GM10266 (cell line): ENCODE data around the gene KLHL18.
A peak's percentile ranks its signal among the peaks of the same experiment; 100 is the strongest.
"Not testable (repeated sequence)": the region's sequence is repeated elsewhere in the genome, so short reads cannot be mapped to it uniquely, and the experiment has no call there.

Experiments used
- DNase-seq: peaks from one replicate; pipeline ENCODE4 v3.0.0; 2012; ENCODE audit errors: extremely low spot score
- CTCF ChIP-seq: IDR thresholded peaks from 2 replicates; pipeline ENCODE4 v1.5.1; 2012; ENCODE audit warnings: mild to moderate bottlenecking, low read depth; ENCODE audit not compliant: control insufficient read depth, insufficient read depth; ENCODE audit errors: missing control alignments

The KLHL18 gene

GRCh38 chr3:47247131-47248064, 35.3 kb upstream of the KLHL18 start:
- DNase-seq = no peak
- no peak for TF ChIP-seq CTCF

- TF ChIP-seq CTCF = peak; percentile 53
- peak; percentile 47 for DNase-seq
Measured at GRCh38 chr3:47250309-47251060, 32.3 kb upstream of the KLHL18 start.

- not testable (repeated sequence) for DNase-seq
Measured at GRCh38 chr3:47251085-47251484, 31.7 kb upstream of the KLHL18 start.

GRCh38 chr3:47251689-47252088, 31.1 kb upstream of the KLHL18 start:
- TF ChIP-seq CTCF = no peak
- DNase-seq = no peak

- not testable (repeated sequence) for DNase-seq
Measured at GRCh38 chr3:47256331-47256730, 26.4 kb upstream of the KLHL18 start.

- TF ChIP-seq CTCF = no peak
- no peak for DNase-seq
Measured at GRCh38 chr3:47259114-47259513, 23.6 kb upstream of the KLHL18 start.

- DNase-seq = no peak
- TF ChIP-seq CTCF = no peak
Measured at GRCh38 chr3:47260605-47261004, 22.1 kb upstream of the KLHL18 start.

GRCh38 chr3:47261301-47261700, 21.4 kb upstream of the KLHL18 start:
- no peak for TF ChIP-seq CTCF
- no peak for DNase-seq
